Endothelial cell of umbilical vein (primary cell): ENCODE data around the gene DGKB. TPM values are rescaled to one million over a fixed set of nuclear protein-coding genes. Genes with fewer than 3 reads are reported as not detected.

Experiments used
- BruUV-seq: library from RNA; stranded (reverse); fragments of 400-500 nt; replicated peaks from 2 replicates; lab custom pipeline; 2021; lab: Mats Ljungman, UMichigan
- CTCF ChIA-PET: fragments of 300-600, 350-600 bp; sonication (Branson Sonifier 250); formaldehyde crosslinking; loops from one replicate; lab custom pipeline; 2021; ENCODE audit warnings: antibody characterized with exemption, inconsistent platforms; lab: Charles Lee
- POLR2A ChIA-PET: fragments of 300-600, 350-600 bp; sonication (Branson Sonifier 250); formaldehyde crosslinking; loops from one replicate; lab custom pipeline; 2021; ENCODE audit warnings: antibody characterized with exemption, inconsistent platforms; lab: Charles Lee
- DNase-seq: peaks from one replicate; pipeline ENCODE4 v3.0.0-alpha.2; 2011; ENCODE audit warnings: low read depth, low spot score
- FAIRE-seq: peaks from 2 replicates; lab custom pipeline; 2011; peaks lifted over from hg19 to GRCh38; lab: Jason Lieb, UNC
- H2AFZ ChIP-seq: 2 replicates; pipeline ENCODE4 v1.6.0; 2012; ENCODE audit warnings: low read depth, low read length, control low read depth, inconsistent platforms
- H3K27ac ChIP-seq: 2 replicates; pipeline ENCODE4 v1.5.1; 2011; ENCODE audit warnings: low read depth, mild to moderate bottlenecking, control low read depth, low read length, moderate library complexity; ENCODE audit not compliant: insufficient read depth
- H3K27me3 ChIP-seq, 2 experiments: 2 replicates each; pipeline versions ENCODE4 v1.6.0 to v1.6.1; 2011; ENCODE audit warnings: low read length in 2 of 2, mixed read lengths in 1 of 2; ENCODE audit not compliant: control insufficient read depth in 2 of 2, insufficient read depth in 2 of 2
- H3K36me3 ChIP-seq, 2 experiments: 2 replicates in 1 of 2; 3 replicates in 1 of 2; pipeline ENCODE4 v1.5.1; 2011; ENCODE audit warnings: low read length in 2 of 2, mild to moderate bottlenecking in 1 of 2, moderate library complexity in 1 of 2; ENCODE audit not compliant: control insufficient read depth in 2 of 2, insufficient read depth in 2 of 2; ENCODE audit errors: extremely low read depth in 1 of 2
- H3K4me1 ChIP-seq: 3 replicates; pipeline ENCODE4 v1.5.1; 2011; ENCODE audit warnings: mild to moderate bottlenecking, low read length; ENCODE audit not compliant: control insufficient read depth, insufficient read depth; ENCODE audit errors: extremely low read depth
- H3K4me2 ChIP-seq: 2 replicates; pipeline ENCODE4 v1.6.1; 2011; ENCODE audit warnings: low read length, control low read depth, mixed read lengths; ENCODE audit not compliant: insufficient read depth
- H3K4me3 ChIP-seq, 3 experiments: fragments of 200-600 bp in 1 of 3; sonication (generic), shearing (Covaris generic) in 1 of 3; replicated peaks in 1 of 3; 2 replicates each; pipeline ENCODE4 v1.5.1; 2011 to 2016; ENCODE audit warnings: control low read depth in 3 of 3, low read length in 3 of 3, mild to moderate bottlenecking in 2 of 3, inconsistent platforms in 1 of 3, low read depth in 1 of 3, moderate library complexity in 1 of 3; ENCODE audit not compliant: insufficient read depth in 1 of 3
- H3K79me2 ChIP-seq: 2 replicates; pipeline ENCODE4 v1.6.0; 2012; ENCODE audit warnings: low read length, inconsistent platforms; ENCODE audit not compliant: control insufficient read depth, insufficient read depth
- H3K9ac ChIP-seq: replicated peaks from 2 replicates; pipeline ENCODE3; 2011; ENCODE audit warnings: low read length, control low read depth; ENCODE audit not compliant: insufficient read depth; ENCODE audit errors: extremely low read depth
- H3K9me1 ChIP-seq: replicated peaks from 3 replicates; pipeline ENCODE4 v1.6.0; 2011; ENCODE audit warnings: mild to moderate bottlenecking, low read length; ENCODE audit not compliant: control insufficient read depth, insufficient read depth; ENCODE audit errors: extremely low read depth
- H3K9me3 ChIP-seq: replicated peaks from 2 replicates; pipeline ENCODE4 v1.5.1; 2012; ENCODE audit warnings: low read length, inconsistent platforms; ENCODE audit not compliant: control insufficient read depth, insufficient read depth
- H4K20me1 ChIP-seq: replicated peaks from 2 replicates; pipeline ENCODE3; 2011; ENCODE audit warnings: mild to moderate bottlenecking, low read length; ENCODE audit not compliant: control insufficient read depth, insufficient read depth; ENCODE audit errors: extremely low read depth
- EZH2 ChIP-seq: IDR thresholded peaks from 2 replicates; pipeline ENCODE4 v1.6.1; 2012; ENCODE audit warnings: borderline replicate concordance, low read depth, mild to moderate bottlenecking, moderate library complexity, low read length, inconsistent platforms; ENCODE audit not compliant: severe bottlenecking
- FOS ChIP-seq: IDR thresholded peaks from 2 replicates; pipeline ENCODE4 v1.6.1; 2011; ENCODE audit warnings: mild to moderate bottlenecking, low read length, moderate library complexity, borderline replicate concordance; ENCODE audit not compliant: insufficient read depth
- GATA2 ChIP-seq: IDR thresholded peaks from 2 replicates; pipeline ENCODE4 v1.7.0; 2011; ENCODE audit warnings: low read depth, mild to moderate bottlenecking, moderate library complexity, mixed read lengths, low read length; ENCODE audit not compliant: insufficient read length, insufficient read depth
- JUN ChIP-seq: IDR thresholded peaks from 2 replicates; pipeline ENCODE4 v1.6.1; 2011; ENCODE audit warnings: borderline replicate concordance, low read depth; ENCODE audit not compliant: insufficient read length, insufficient read depth
- MYC ChIP-seq: IDR thresholded peaks from one replicate; pipeline ENCODE4 v1.6.1; 2011; ENCODE audit warnings: mild to moderate bottlenecking, low read depth, low read length
- POLR2A ChIP-seq: IDR thresholded peaks from 2 replicates; pipeline ENCODE4 v1.6.1; 2012; ENCODE audit warnings: low read depth, mild to moderate bottlenecking, control low read depth, low read length
- POLR2AphosphoS5 ChIP-seq: IDR thresholded peaks from 2 replicates; pipeline ENCODE4 v1.6.1; 2012; ENCODE audit warnings: low read depth, mild to moderate bottlenecking, control low read depth, low read length, moderate library complexity; ENCODE audit not compliant: insufficient read depth
- dilution Hi-C: fragments of 300-500 bp; cut with MboI; formaldehyde crosslinking; loops from one replicate; pipeline ENCODE4 v1.15.0; 2019; ENCODE audit warnings: low sequenced_read_pairs; ENCODE audit not compliant: extremely low pct_ligation_motif_present
- intact Hi-C: fragments of 100-400 bp; cut with micrococcal nuclease; formaldehyde crosslinking; loops from one replicate; pipeline ENCODE4 v1.10.0; 2022
- polyA plus RNA-seq, 4 experiments: library from polyadenylated mRNA; depleted of rRNA in 3 of 4; stranded (reverse) in 3 of 4; unstranded in 1 of 4; fragments of >200 nt; gene quantifications; 2 replicates each; pipeline versions ENCODE4 v1.2.1 to v1.2.3, GENCODE V29; 2011 to 2012; ENCODE audit warnings: missing spikeins in 1 of 4
- total RNA-seq: library from RNA; stranded (reverse); gene quantifications from 2 replicates; pipeline ENCODE4 v1.2.3, GENCODE V29; 2021
- TF ChIP-seq, protein P1 (sequence below): IDR thresholded peaks from 2 replicates; pipeline ENCODE4 v1.6.1; 2011; ENCODE audit not compliant: insufficient read depth, insufficient read length
- TF ChIP-seq, protein P2 (sequence below), 2 donors: IDR thresholded peaks; 1 replicate in 1 of 2; 2 replicates in 1 of 2; pipeline ENCODE4 v1.5.1; 2011; ENCODE audit warnings: low read length in 2 of 2, mild to moderate bottlenecking in 2 of 2, moderate library complexity in 2 of 2, control low read depth in 1 of 2, inconsistent platforms in 1 of 2, low read depth in 1 of 2; ENCODE audit not compliant: insufficient read depth in 1 of 2; ENCODE audit errors: extremely low read depth in 1 of 2

DGKB gene
- total and polyA plus RNA-seq, 2 donors (not counting 3 experiments of a cell fraction or from before 2014, with no cell fraction given), result not detected

- H3K9me1 ChIP-seq, result no peaks in the 10 kb centered on the region
- no peak overlapping the region for H2AFZ ChIP-seq
- H3K9ac ChIP-seq, result no peak overlapping the region
- ChIA-PET CTCF (interaction anchor here (0.7 kb wide), 1 partner anchor 69 kb away, joined by 3 read pairs; no protein-coding TSS in a partner anchor), POLR2A (no interaction called here)
- H3K4me3 ChIP-seq, result no peak overlapping the region
- H3K27ac ChIP-seq, result no peak overlapping the region
- H3K4me1 ChIP-seq, result no peaks in the 10 kb centered on the region
- H3K9me3 ChIP-seq, result no peaks in the 10 kb centered on the region
- H4K20me1 ChIP-seq, result no peaks in the 10 kb centered on the region
- no TSS peak for BruUV-seq
- DNase-seq, result no peak
- no peak for TF ChIP-seq JUN
- no peak for TF ChIP-seq POLR2AphosphoS5
- TF ChIP-seq, protein P1, sequence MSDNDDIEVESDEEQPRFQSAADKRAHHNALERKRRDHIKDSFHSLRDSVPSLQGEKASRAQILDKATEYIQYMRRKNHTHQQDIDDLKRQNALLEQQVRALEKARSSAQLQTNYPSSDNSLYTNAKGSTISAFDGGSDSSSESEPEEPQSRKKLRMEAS, result no peak
- no peak for TF ChIP-seq POLR2A
- no peak for TF ChIP-seq EZH2
- no peak for TF ChIP-seq FOS
- TF ChIP-seq GATA2, result no peak
- TF ChIP-seq, protein P2, sequence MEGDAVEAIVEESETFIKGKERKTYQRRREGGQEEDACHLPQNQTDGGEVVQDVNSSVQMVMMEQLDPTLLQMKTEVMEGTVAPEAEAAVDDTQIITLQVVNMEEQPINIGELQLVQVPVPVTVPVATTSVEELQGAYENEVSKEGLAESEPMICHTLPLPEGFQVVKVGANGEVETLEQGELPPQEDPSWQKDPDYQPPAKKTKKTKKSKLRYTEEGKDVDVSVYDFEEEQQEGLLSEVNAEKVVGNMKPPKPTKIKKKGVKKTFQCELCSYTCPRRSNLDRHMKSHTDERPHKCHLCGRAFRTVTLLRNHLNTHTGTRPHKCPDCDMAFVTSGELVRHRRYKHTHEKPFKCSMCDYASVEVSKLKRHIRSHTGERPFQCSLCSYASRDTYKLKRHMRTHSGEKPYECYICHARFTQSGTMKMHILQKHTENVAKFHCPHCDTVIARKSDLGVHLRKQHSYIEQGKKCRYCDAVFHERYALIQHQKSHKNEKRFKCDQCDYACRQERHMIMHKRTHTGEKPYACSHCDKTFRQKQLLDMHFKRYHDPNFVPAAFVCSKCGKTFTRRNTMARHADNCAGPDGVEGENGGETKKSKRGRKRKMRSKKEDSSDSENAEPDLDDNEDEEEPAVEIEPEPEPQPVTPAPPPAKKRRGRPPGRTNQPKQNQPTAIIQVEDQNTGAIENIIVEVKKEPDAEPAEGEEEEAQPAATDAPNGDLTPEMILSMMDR (IDR thresholded peaks at IDR 0.05; ENCODE audit: extremely low read depth in 1 of 2, insufficient read depth in 1 of 2, low read depth in 1 of 2, low read length in 2 of 2), result no peak
- TF ChIP-seq MYC, result no peak
- dilution Hi-C loops, result no loop called here
- no peaks in the 10 kb centered on the region for H3K27me3 ChIP-seq
- H3K79me2 ChIP-seq, result no peaks in the 10 kb centered on the region
- no peak overlapping the region for H3K4me2 ChIP-seq
- no peaks in the 10 kb centered on the region for H3K36me3 ChIP-seq
- no peak for FAIRE-seq
- intact Hi-C loops, result no loop called here
These were observed 280.0 kb downstream of the DGKB start for GRCh38 chr7:14622559-14622958.
